ENCODE results near the gene EVA1B.

EVA1B gene

DNA sequence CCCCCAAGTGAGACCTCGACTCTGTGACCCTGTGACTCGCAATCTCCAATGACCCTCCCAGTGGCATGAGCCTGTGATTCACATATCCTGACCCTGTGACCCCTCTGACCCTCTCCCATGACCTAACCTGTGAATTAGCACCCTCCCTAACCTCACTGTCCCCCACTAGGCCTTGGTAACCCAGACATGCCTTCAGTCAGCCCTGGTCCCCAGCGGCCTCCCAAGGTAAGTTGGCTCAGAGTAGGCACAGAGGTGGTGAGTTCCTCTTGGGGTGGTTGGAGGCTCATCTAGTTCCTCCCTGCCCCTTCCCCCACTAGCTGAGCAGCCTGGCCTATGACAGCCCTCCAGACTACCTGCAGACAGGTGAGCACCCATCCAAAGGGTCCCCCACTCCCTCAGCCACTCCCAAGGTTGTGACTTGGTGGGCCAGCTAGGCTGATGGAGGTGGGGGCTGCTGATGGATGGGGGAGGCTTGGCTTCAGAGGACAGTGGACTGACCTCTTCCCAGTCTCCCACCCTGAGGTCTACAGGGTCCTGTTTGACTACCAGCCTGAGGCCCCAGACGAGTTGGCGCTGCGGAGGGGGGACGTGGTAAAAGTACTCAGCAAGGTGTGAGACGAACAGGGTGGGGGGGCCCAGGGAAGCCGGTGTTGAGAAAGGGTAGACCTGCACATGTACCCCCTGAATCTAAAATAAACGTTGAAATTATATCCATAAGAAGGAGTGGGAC, 15.7 kb downstream of the EVA1B start:
- no peak for DNase-seq

DNA sequence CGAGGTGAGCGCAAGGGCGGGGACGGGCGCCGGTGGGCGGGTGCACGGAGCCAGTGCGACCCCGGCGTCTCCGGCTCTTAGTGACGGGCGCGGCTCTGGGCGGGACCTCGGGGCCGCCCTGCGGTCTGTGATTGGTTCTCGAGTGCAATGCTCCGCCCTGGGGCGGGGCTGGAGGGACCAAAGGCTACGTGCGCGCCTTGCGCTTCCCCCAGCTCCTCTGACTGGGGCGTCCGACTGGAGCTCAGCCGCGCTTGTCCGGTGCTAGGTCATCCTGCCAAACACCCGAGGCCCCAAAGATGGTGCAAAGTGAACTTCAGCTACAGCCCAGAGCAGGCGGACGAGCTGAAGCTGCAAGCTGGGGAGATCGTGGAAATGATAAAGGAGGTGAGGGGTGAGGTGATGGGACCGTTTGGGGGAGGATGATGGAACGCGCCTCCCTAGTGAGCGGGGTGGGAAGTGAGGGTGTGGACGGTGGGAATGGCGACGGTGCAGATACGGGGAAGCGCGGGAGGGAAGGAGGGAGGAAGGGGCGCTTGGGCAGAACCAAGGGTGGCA, 16.5 kb downstream of the EVA1B start:
- DNase-seq = peak; percentile 88 to 95

DNA sequence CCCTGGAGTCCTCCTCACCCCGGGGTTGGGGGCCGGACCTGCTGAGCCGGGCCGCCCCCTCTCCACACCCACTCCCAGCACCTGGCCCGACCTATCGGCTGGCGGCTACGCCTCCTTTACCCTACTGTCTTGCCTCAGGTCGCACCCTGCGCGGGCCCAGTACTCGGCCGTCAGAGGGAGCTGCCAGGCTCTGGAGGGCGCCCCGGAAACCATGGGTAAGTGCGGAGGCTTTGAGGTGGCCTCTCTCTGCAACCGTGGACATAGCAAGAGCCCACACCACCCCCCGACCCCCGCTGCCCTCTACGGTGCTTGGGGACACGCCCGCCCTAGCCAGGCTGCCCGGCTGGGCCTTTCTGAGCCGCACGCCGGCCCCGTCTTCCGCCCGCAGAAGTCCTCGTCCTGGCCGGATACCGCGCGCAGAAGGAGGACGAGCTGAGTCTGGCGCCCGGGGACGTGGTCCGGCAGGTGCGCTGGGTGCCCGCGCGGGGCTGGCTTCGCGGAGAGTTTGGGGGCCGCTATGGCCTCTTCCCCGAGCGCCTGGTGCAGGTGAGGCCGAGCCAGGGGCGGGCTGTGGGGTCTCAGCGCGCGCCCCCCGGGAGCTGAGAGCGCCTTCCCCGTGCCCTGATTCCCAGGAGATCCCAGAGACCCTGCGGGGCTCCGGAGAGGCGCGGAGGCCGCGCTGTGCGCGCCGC, 17.1 kb downstream of the EVA1B start, which contains the start of gene SH3D21:
TSS of gene SH3D21 (plus strand) at position 159 of the 692 bp plus-strand sequence. CDS start at position 212, 53 bp downstream.
- DNase-seq = peak in 1 of 2 donors; percentile 36

DNA sequence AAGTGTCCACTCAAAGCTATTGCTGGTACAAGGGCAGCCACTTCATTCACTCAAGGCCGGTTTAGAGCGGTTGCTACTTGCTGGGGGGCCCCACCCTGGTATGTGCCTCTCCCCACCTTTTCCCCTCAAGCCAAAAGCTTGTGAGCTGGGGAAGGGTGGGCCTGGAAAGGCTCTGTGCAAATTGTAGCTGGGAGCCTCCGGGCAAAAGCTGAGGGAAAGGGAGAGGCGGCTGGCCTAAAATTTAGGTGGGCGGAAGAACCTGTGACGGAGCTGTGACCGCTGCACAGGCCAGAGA, 17.6 kb downstream of the EVA1B start:
- no peak for DNase-seq

DNA sequence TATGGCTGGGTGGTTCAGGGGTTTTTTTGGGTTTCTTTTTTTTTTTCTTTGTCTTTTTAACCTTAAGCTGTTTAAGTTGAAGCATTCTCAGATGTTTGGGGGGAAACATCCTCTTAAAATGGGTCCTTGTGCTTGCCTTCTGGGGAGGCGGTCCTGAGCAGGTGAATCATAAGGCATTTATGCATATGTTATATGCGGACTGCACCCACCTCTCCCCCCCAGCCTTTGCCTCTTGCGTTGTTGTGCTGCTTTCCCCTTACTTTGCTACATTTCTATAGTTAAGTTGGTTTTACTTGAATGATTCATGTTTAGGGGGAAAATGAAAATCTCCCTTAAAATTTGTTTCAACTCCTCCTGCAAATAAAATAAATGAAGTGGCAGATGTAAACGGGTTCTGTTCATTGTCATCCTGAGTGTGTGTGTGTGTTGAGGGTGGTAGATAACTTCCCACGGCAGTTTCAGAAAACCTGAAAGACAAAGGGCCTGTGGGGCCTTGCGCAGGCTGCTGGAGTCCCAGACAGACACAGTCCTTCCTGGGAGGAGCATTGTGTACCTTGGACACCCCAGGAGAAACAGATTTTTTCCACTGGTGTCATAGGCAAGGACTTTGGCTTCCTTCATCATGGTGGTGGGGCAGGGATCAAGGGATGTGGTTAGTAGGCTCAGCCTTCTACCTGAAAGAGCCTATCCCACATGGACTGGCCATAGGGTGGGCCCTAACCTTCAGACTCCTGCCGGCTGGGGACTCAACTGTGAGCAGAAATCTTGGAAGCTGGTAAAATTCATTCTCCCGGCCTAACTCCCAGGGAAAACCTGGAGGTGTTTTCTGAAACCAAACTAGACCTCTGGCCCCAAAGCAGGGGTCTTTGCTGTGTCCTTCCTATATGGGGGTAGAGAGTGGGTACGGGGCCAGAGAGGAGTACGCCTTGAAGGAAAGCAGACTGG, 18.2 kb downstream of the EVA1B start:
- DNase-seq = no peak

DNA sequence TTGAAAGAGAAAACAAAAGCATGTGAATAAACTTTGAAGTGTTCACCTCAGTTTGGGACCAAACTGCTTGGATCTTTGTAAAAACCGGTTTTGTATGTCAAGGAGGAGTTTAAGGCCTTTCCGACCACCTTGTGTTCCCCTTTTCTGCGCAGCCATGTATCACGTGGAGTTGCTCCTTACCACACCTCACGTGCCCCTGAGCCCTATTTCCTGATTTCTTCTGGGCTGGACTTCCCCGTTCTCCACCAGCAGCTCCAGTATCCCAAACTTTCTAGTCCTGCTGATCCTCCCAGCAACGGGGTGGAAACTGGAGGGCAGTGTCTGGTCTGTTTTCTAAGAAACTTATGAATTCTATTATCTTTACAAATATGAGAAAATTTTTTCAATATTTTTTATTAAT, 18.9 kb downstream of the EVA1B start:
- peak; percentile 84 to 91 for DNase-seq

DNA sequence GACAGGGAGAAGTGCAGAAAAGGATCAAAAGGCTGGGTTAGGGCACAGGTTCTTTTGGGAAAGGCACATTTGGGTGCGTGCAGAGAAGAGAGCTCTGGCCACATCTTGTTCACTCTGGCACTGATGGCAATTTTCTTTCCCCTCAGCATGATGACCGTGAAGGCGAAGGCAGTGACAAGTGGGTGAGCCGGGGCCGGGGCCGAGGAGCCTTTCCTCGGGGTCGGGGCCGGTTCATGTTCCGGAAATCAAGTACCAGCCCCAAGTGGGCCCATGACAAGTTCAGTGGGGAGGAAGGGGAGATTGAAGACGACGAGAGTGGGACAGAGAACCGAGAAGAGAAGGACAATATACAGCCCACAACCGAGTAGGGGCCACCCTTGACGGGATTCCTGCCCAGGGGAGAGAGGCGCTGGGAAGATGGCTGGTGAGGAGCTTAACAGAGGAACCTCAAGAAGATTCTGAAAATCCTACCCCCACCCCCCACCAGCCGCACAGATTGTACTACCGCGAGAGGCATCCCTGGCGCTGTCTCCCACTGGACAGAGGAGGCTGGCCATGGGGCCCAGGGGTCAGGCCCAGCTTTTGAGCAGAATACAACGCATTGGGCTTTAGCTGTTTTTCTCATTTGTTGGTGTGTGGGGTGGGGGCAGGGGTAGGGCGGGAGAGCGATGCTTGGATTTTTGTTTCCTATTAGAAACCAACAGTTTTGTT, 19.6 kb downstream of the EVA1B start:
- DNase-seq = no peak

DNA sequence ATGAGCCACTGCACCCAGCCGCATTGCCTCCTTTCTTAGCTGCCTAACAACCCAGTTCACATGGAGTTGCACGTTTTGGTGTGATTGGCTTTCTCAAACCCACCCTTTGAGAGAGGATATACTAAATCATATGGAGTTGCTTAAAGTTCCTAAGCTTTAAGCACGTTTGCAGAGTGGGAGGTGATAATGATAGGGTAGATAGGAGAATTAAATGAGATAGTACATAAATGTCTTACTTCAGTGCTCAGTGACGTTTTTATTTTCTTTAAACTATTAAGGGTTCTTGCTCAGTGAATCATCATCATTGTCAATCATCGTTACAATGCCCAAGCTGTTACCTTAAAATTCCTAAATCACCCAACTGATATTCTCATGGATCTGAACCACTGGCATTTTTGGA, 20.2 kb downstream of the EVA1B start:
- no peak for DNase-seq

DNA sequence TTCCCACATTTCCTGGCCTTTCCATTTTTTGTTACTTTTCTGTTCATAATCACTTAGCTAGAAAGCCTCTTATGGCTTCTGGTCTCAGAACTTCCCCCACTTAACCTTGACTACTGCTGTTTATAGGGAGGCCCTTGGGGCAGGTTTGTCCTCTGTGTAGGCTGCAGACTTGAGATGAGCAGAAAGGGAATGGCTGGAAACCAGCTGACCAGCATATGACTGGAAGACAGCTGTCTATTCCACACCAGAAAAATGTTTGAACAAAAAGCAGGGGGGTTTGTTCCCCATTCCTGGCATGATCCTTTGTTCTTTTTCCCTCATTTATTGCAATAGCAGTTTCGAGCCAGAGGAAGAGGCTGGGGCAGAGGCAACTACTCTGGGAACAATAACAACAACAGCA, 22.2 kb downstream of the EVA1B start:
- DNase-seq = peak in 1 of 2 donors; percentile 41

DNA sequence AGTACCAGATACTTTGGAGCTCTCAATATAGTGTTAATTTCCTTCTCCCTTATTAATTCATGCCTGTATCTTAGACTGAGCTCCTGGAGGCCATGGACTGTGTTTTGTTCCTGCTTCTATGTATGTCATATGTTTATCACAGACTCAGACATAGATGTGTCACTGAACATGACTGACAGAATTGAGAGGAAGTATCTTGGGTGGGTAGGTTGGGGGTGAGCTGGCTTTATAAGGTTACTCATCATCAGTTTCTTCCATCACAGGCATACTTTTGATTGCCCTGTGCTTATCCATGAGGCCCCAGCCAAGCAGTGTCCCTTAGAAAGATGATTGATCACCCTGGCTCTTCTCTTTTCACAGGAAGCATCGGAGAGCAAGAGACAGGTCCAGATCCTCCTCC, 22.9 kb downstream of the EVA1B start:
- DNase-seq = peak; percentile 76 to 83

DNA sequence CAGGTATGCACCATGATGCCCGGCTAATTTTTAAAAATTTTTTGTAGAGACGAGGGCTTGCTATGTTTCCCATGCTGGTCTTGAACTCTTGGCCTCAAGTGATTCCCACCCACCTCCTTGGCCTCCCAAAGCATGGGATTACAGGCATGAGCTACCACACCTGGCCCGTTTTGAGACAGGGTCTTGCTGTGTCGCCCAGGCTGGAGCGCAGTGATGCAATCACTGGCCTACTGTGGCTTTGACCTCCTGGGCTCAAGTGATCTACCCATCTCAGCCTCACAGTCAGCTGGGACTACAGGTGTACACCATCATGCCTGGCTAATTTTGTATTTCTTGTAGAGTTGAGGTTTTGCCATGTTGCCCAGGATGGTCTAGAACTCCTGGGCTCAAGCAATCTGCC, 24.8 kb downstream of the EVA1B start:
- no peak for DNase-seq

DNA sequence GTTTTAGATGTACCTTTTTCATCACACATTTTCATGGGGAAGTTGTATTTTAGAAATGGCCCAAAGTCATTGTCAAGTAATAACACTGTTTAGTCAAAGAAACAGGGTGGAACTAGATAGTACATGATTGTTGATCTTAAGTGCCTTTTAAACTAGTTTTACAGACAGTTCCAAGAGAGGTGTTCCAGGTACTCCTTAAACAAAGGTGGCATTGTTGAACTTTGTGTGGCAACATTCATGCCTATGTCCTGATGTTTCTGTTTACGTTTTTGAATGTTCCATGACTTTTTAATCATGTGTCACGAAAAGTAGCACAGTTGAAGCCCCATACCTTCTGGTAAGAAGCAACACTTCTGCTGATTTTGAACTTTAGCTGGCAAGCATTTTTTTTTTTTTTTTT, 26.4 kb downstream of the EVA1B start:
- DNase-seq = no peak

DNA sequence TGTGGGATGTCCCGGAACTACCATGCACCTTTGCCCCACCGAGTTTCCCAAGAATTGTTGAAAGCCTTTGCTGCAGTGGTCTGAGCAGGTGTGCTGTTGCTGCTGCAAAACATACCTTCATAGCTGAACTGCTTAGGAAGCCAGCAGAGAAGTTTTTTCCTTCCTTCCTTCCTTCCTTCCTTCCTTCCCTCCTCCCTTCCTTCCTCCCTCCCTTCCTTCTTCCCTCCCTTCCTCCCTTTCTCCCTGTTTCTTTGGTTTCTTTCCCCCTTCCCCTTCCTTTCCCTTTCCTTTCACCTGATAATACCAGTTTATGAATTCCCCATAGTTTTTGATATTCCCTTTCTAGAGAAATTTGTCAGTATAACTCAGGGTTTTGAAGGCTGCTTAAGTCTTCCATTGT, 28.1 kb downstream of the EVA1B start:
- DNase-seq = no peak

DNA sequence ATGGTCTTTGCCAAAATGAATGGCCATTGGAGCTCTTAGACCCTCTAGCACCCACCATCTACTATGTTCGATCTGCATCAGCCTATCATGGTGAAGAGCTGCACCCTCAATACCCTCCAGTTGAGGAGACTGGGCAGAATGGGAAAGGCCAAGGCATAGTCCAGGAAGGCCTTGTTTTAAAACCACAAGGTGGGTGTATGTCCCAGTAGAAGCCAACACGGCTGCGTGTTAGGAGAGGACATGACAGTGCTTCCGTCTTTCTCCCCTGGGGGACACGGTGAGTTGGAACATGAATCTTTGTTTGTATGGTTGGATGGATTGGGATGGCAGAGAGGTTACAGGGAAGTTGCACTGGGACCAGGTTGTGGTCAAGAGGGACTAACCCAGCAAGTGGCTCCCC, 35.9 kb downstream of the EVA1B start:
- DNase-seq = no peak

DNA sequence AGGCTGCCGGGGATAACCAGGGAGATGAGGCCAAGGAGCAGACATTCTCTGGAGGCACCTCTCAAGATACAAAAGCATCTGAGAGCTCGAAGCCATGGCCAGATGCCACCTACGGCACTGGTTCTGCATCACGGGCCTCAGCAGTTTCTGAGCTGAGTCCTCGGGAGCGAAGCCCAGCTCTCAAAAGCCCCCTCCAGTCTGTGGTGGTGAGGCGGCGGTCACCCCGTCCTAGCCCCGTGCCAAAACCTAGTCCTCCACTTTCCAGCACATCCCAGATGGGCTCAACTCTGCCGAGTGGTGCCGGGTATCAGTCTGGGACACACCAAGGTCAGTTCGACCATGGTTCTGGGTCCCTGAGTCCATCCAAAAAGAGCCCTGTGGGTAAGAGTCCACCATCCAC, 36.6 kb downstream of the EVA1B start:
- no peak for DNase-seq

DNA sequence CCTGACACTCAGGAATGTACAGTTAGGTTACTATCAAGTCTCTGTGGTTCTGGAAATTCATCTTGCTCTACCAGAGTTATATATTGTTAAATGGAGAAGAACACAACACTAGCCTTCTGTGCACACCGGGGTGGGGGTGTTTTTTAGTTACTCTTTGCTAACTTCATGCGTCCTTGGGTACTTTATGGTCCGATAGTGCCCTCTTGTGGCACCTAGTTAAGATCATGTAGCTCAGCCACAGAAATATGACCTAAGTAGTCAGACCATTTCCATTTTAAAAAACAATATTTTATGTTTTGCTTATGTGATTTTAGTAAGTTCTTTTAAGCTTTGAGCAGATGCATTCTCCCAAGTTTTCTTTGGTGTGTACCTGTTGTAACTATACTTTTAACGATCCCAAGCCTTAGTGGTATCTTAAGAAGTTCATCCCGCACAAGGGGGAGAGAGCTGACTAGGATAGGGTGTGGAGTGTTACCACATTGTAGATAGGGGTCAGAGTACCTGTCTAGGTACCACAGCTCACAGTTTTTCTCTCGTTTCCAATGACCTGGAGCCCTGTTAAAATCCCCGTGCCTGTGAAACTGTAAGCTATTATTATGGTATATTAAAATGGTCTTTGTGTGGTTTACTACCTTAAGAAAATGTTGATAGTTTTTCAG, 37.9 kb downstream of the EVA1B start:
- peak; percentile 80 to 81 for DNase-seq

DNA sequence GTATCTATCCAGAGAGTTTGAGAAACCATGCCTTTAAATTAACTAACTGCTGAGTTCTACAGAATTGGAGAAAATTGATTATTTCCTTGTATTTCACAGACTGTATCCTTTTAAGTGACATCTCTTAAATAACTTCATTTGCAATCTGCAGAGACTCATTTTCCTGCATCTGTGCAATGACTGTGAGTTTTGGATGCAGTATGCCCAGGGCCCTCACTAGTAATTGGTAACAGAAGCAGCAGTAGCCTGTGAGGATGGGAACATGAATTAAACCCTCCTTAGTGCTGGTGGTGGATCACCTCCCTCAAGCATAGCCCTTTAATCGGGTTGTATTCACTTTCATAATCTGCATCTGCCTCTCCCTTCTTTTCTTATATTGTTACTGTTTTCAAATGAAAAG, 38.9 kb downstream of the EVA1B start:
- DNase-seq = no peak

DNA sequence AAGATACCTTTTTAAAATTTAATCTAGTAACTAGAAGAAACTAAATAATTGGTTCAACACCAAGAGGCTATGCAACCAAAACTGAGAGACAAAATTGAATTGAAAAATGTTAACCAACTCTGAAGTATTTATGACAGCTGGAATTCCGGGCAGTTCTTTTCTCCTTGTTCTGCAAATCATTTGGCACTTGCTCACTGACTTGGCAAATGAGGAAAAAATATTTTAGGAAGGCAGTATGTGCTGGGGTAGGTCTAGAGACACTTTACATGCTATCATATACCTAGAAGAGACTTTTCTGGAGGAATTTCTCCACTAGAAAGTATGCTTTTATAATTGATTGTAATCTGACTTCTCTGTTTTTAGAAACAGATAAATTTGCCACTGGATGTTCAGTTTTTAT, 39.4 kb downstream of the EVA1B start:
- DNase-seq = no peak

DNA sequence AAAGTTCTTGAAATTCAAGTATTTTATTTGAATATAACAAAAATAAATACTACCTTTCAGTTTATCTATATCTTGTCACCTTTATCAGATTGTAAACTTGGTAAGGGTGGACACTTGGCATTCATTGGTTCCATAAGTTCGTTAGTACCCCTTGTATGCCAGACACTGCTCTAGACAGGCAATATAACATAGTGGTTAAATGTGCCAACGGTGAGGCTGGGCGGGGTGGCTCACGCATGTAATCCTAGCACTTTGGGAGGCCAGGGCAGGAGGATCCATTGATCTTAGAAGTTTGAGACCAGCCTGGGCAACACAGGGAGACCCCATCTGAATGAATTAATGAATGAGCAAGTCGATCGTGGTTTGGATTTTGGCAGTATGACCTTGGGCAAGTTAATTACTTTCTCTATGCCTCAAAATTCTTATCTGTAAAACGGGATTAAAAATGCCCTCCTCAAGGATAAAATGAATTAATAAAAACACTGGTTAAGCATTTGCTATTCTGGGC, 43.6 kb downstream of the EVA1B start:
- DNase-seq = no peak

DNA sequence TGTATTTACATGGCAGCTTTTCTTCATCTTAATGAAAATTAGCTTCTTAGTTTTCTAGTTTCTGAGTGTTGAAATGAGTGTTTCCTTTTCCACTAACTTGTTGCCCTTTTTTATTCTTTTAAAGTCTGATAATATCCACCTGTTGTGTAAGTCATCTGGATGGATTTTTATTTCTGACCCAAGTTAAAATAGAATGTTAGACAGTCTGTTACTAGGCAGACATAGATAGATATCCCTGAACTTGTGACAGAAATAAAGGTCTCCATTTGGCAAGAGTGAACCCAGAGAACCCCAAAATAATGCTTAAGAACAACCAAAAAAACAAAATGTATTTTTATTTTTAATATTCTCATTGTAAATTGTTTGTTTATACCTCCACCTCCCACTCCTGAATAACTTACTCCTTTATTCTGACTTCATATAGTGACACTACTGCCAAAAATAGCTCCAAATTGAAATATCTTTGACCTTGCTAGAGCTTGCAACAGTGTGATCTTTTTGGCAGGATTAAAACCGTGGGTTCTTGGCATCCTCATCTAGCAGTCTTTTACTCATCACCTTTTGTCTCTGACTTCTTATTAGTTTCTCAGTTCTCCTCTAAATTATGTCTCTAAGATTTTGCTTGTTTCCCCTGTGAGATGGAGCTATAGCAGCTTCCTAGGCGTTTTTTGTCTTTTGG, 44.2 kb downstream of the EVA1B start:
- no peak for DNase-seq

DNA sequence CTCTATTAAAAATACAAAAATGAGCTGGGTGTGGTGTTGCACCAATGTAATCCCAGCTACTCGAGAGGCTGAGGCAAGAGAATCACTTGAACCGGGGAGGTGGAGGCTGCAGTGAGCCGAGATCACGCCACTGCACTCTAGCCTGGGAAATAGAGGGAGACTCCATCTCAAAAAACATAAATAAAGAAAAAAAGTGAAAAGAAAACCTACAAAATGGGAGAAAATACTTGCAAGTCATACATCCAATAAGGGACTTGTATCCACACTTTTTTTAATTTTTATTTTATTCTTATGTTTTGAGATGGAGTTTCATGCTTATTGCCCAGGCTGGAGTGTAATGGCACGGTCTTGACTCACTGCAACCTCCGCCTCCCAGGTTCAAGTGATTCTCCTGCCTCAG, 46.8 kb downstream of the EVA1B start:
- DNase-seq = no peak
